HEK293 (cell line): ENCODE data around the gene MGLL.

Source experiments
- CTCF ChIA-PET: fragments of 350-600 bp; formaldehyde crosslinking; extraction: SDS; loops from one replicate; lab custom pipeline; 2021; ENCODE audit warnings: antibody characterized with exemption; lab: Yijun Ruan, JAX
- POLR2A ChIA-PET: fragments of 300-600 bp; formaldehyde crosslinking; extraction: SDS; loops from one replicate; lab custom pipeline; 2020; ENCODE audit warnings: antibody characterized with exemption, inconsistent platforms; lab: Yijun Ruan, JAX
- H3K27ac ChIP-seq: fragments of 200-500 bp; sonication (Bioruptor generic); 2 replicates; pipeline ENCODE4 v1.5.1; 2014; ENCODE audit warnings: low read depth, low read length, control low read depth, inconsistent platforms; ENCODE audit errors: extremely low read depth
- H3K36me3 ChIP-seq, 2 experiments: fragments of 200-500 bp in 1 of 2; sonication (Bioruptor generic) in 1 of 2; 1 replicate in 1 of 2; 2 replicates in 1 of 2; pipeline ENCODE4 v1.5.1; 2014 to 2017; ENCODE audit warnings: inconsistent platforms in 2 of 2, low read length in 2 of 2; ENCODE audit not compliant: control insufficient read depth in 2 of 2, insufficient read depth in 1 of 2
- H3K4me1 ChIP-seq: fragments of 200-500 bp; sonication (Bioruptor generic); 2 replicates; pipeline ENCODE4 v1.5.1; 2014; ENCODE audit warnings: mild to moderate bottlenecking, low read length, inconsistent platforms; ENCODE audit not compliant: control insufficient read depth, insufficient read depth
- H3K4me3 ChIP-seq: 2 replicates; pipeline ENCODE4 v1.5.1; 2011; ENCODE audit warnings: low read depth, mild to moderate bottlenecking, control low read depth, low read length, moderate library complexity
- H3K9me3 ChIP-seq: fragments of 200-500 bp; sonication (Bioruptor generic); 2 replicates; pipeline ENCODE4 v1.5.1; 2014; ENCODE audit warnings: low read depth, low read length, inconsistent platforms; ENCODE audit not compliant: control insufficient read depth, insufficient read depth
- GLI4 ChIP-seq: fragments of 450-650 bp; formaldehyde crosslinking; IDR thresholded peaks from 2 replicates; pipeline ENCODE4 v1.5.1; 2016; ENCODE audit warnings: missing biosample characterization, missing genetic modification characterization
- MZF1 ChIP-seq: fragments of 450-650 bp; formaldehyde crosslinking; IDR thresholded peaks from 2 replicates; pipeline ENCODE4 v1.5.1; 2017; ENCODE audit warnings: missing biosample characterization, missing genetic modification characterization, borderline replicate concordance
- PRDM6 ChIP-seq: fragments of 450-650 bp; formaldehyde crosslinking; IDR thresholded peaks from 2 replicates; pipeline ENCODE4 v1.5.1; 2017; ENCODE audit warnings: missing biosample characterization, missing genetic modification characterization
- ZBTB10 ChIP-seq: fragments of 450-650 bp; formaldehyde crosslinking; IDR thresholded peaks from 2 replicates; pipeline ENCODE4 v1.5.1; 2016; ENCODE audit warnings: missing biosample characterization, missing genetic modification characterization
- ZEB2 ChIP-seq: fragments of 450-650 bp; formaldehyde crosslinking; IDR thresholded peaks from 2 replicates; pipeline ENCODE4 v1.5.1; 2016; ENCODE audit warnings: missing biosample characterization, missing genetic modification characterization
- ZNF121 ChIP-seq: fragments of 450-650 bp; formaldehyde crosslinking; IDR thresholded peaks from 2 replicates; pipeline ENCODE4 v1.5.1; 2016; ENCODE audit warnings: missing biosample characterization, missing genetic modification characterization
- ZNF266 ChIP-seq: fragments of 450-650 bp; formaldehyde crosslinking; IDR thresholded peaks from 2 replicates; pipeline ENCODE4 v1.5.1; 2016; ENCODE audit warnings: missing biosample characterization, missing genetic modification characterization, low read depth
- ZNF366 ChIP-seq: fragments of 450-650 bp; formaldehyde crosslinking; conservative IDR thresholded peaks from 2 replicates; pipeline ENCODE4 v1.5.1; 2016; ENCODE audit warnings: missing biosample characterization, missing genetic modification characterization
- ZNF473 ChIP-seq: fragments of 450-650 bp; formaldehyde crosslinking; IDR thresholded peaks from 2 replicates; pipeline ENCODE4 v1.5.1; 2017; ENCODE audit warnings: missing biosample characterization, missing genetic modification characterization
- ZNF514 ChIP-seq: fragments of 450-650 bp; formaldehyde crosslinking; IDR thresholded peaks from 2 replicates; pipeline ENCODE4 v1.5.1; 2016; ENCODE audit warnings: missing biosample characterization, missing genetic modification characterization
- ZNF530 ChIP-seq: fragments of 450-650 bp; formaldehyde crosslinking; IDR thresholded peaks from 2 replicates; pipeline ENCODE4 v1.5.1; 2016; ENCODE audit warnings: low read depth, missing biosample characterization, missing genetic modification characterization
- TF ChIP-seq, protein P1 (sequence below): fragments of 450-650 bp; formaldehyde crosslinking; IDR thresholded peaks from 2 replicates; pipeline ENCODE4 v1.5.1; 2016; ENCODE audit warnings: missing biosample characterization, missing genetic modification characterization
- TF ChIP-seq, protein P2 (sequence below): fragments of 450-650 bp; formaldehyde crosslinking; IDR thresholded peaks from 2 replicates; pipeline ENCODE4 v1.5.1; 2016; ENCODE audit warnings: missing biosample characterization, missing genetic modification characterization

MGLL gene

GRCh38 chr3:127870156-127870555, 47.8 kb upstream of the MGLL start:
- no peak overlapping the region for H3K27ac ChIP-seq
- H3K4me1 ChIP-seq, result no peaks in the 10 kb centered on the region
- CTCF ChIA-PET, result no interaction called here
- no peak for TF ChIP-seq ZNF530 (tag by site-specific recombination)
- TF ChIP-seq, all 188 proteins: peak for 0
- POLR2A ChIA-PET, result no interaction called here
- H3K36me3 ChIP-seq, result no peaks in the 10 kb centered on the region
- no peaks in the 10 kb centered on the region for H3K9me3 ChIP-seq
- no peak overlapping the region for H3K4me3 ChIP-seq

GRCh38 chr3:127867986-127868385, 45.7 kb upstream of the MGLL start:
- no peaks in the 10 kb centered on the region for H3K9me3 ChIP-seq
- H3K4me3 ChIP-seq, result no peak overlapping the region
- H3K4me1 ChIP-seq, result no peaks in the 10 kb centered on the region
- H3K36me3 ChIP-seq, result no peaks in the 10 kb centered on the region
- POLR2A ChIA-PET, result no interaction called here
- CTCF ChIA-PET, result no interaction called here
- TF ChIP-seq ZNF366 (tag by site-specific recombination) (no peak), ZBTB10 (tag by site-specific recombination) (no peak), ZNF266 (tag by site-specific recombination) (no peak), ZEB2 (tag by site-specific recombination) (no peak), PRDM6 (tag by site-specific recombination) (no peak), ZNF121 (tag by site-specific recombination) (no peak)
- TF ChIP-seq, protein P1, sequence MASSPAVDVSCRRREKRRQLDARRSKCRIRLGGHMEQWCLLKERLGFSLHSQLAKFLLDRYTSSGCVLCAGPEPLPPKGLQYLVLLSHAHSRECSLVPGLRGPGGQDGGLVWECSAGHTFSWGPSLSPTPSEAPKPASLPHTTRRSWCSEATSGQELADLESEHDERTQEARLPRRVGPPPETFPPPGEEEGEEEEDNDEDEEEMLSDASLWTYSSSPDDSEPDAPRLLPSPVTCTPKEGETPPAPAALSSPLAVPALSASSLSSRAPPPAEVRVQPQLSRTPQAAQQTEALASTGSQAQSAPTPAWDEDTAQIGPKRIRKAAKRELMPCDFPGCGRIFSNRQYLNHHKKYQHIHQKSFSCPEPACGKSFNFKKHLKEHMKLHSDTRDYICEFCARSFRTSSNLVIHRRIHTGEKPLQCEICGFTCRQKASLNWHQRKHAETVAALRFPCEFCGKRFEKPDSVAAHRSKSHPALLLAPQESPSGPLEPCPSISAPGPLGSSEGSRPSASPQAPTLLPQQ, result no peak
- TF ChIP-seq, protein P2, sequence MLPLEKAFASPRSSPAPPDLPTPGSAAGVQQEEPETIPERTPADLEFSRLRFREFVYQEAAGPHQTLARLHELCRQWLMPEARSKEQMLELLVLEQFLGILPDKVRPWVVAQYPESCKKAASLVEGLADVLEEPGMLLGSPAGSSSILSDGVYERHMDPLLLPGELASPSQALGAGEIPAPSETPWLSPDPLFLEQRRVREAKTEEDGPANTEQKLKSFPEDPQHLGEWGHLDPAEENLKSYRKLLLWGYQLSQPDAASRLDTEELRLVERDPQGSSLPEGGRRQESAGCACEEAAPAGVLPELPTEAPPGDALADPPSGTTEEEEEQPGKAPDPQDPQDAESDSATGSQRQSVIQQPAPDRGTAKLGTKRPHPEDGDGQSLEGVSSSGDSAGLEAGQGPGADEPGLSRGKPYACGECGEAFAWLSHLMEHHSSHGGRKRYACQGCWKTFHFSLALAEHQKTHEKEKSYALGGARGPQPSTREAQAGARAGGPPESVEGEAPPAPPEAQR (tag by site-specific recombination), result no peak
- TF ChIP-seq, all 188 proteins: peak for 0
- H3K27ac ChIP-seq, result no peak overlapping the region

DNA sequence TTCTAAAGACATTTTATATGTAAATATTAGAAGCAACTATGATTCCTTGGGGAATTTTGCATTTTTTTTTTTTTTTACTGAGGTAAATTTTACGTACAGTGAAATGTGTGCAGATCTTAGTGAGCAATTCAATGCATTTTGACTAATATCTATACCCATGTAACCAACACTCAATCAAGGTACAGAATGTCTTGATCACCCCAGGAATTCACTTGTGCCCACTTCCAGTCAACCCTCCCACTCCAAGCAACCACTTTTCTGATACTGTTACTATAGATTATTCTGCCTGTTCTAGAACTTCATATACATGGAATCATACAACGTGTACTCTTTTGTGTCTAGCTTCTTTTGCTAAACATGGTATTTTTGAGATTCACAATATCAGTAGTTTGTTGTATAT, 45.1 kb upstream of the MGLL start:
- no peaks in the 10 kb centered on the region for H3K36me3 ChIP-seq
- POLR2A ChIA-PET, result no interaction called here
- H3K4me1 ChIP-seq, result no peaks in the 10 kb centered on the region
- no peak for TF ChIP-seq GLI4
- no peak for TF ChIP-seq ZNF514 (tag by site-specific recombination)
- no peak for TF ChIP-seq ZNF473 (tag by site-specific recombination)
- no peak for TF ChIP-seq MZF1
- no peak overlapping the region for H3K4me3 ChIP-seq
- no peaks in the 10 kb centered on the region for H3K9me3 ChIP-seq
- CTCF ChIA-PET, result no interaction called here
- no peak overlapping the region for H3K27ac ChIP-seq
